NCI-H345 treated with DMSO at 0.1 percent for 48 hours (cell line): Measurements from ENCODE around the gene PARP11.

Experiments used
- DNase-seq: peaks from one replicate; lab custom pipeline; 2025; ENCODE audit not compliant: unreplicated experiment; lab: John Stamatoyannopoulos, UW

Gene PARP11

DNA sequence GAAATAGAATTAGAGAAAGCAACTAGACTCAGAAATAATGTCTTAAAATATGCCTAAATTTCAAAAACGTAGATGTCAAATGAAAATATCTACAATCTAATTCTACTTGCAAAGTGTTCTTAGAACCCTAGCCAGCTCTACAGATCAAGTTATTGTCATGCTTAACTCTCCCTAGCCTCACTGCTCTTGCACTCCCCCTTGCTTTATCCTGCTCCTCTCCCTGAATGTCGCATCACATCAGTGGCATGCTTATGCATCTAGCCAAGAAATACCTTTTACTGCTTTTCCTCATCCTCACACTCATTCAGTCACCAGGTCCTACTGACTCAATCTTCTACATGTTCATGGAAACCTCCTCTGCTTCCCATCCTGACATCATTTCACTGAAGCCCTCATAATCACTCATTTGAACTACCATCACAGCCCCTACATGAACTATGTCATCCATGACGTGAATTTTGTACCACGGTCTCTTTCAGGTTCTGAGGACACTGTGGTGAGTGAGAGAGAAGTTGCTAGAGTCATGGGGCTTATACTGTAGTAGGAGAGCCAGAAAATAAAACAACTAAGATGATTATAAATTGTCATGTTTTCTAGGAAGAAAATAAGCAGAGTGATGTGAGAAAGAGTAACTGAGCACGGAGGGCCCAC, 97.7 kb downstream of the PARP11 start:
- DNase-seq, result no peak

DNA sequence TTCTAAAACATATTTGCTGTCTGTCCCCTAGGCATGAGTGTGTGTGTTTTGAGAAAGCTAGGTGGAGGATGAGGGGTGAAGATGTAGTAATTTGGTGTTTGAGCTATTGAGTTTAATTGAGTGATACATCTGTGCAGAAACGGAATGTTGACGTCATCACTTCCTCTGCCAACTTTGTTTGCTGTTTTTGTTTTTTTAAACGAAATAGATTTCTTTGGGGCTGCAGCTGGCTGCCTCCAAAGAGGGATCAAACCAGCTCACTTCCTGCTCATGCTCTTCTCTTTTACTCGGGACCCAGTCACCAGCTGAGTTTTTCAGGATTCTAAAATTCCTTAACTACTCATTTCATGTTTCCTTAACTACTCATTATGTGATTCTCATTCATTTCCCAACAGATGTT, 100.8 kb downstream of the PARP11 start:
- no peak for DNase-seq

DNA sequence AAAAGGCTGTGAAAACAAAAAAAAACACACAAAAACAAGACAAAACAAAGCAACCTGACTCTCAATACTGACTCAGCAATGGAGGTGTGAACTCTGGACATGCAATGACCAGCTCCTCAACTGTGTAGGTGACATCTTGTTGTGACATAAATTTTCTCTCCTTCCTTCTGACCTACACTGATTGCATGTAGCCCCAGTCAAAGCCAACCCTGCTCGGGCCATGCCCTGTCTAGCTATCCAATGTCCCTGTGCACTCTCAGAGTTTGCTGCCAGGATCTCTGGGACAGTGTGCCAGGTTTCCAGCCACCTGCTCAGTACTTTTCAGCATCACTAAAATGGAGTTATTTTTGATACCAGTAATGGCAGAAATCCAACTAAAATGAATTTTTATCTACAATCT, 101.3 kb downstream of the PARP11 start:
- no peak for DNase-seq

DNA sequence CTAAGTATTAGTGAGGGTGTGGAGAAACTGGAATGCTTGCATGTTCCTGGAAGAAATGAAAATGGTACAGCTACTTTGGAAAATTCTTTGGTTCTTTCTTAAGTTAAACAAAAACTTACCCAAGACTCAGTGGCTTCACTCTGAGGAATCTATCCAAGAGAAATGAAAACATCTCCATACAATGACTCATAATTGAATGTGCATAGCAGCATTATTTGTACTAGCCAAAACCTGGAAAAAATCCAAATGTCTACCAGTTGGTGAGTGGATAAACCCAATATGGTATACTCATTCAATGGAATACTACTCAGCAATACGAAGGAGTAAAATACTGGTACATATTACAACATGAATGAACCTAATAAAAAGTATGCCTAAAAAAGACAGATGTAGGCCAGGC, 102.3 kb downstream of the PARP11 start:
- no peak for DNase-seq

DNA sequence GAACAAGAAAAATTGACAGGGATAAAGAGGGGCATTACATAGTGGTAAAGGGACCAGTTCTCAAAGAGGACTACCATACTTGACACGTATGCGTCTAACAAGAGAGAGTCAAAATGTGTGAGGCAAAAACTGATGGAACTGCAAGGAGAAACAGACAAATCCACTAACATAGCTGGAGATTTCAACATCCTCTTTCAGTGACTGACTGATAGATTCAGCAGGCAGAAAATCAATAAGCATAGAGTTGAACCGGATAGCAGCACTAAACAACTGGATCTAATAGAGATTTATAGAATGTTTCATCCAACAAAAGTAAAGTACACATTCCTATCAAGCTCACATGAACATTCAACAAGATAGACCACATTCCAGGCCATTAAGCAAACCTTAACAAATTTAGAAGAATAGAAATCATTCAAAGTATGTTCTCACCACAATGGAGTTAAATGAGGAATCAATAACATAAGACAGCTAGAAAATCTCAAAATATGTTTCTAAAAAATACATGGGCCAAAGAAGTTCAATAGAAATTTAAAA, 104.2 kb downstream of the PARP11 start:
- no peak for DNase-seq

DNA sequence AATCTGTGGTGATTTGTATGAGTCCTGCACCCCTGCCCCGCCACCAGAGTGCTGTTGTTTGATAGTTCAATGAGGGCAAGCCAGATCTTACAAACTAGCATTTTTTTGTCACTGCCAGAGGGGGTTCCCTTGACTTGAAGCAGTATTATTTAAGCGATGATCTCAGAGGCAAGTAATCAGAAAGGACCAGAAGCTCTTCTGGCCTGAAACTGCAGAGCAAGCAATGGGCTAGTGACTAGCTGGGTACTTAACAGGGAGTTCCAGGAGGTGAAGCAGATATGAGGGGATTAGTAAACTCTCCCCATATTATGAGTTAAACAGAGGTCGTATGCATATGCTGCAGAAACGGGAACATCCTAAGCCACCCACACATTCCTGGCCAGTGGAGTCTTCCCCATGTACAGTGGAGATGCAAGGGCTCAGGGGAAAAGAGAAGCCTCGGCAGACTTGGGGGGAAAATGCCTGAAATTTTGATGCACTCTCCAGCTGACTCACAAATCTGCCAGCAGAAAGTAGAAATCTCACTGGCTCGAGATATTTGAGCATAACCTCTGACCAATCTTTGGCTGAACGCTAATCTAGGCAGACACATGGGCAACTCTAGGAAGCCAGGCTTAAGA, 112.0 kb downstream of the PARP11 start:
- no peak for DNase-seq

DNA sequence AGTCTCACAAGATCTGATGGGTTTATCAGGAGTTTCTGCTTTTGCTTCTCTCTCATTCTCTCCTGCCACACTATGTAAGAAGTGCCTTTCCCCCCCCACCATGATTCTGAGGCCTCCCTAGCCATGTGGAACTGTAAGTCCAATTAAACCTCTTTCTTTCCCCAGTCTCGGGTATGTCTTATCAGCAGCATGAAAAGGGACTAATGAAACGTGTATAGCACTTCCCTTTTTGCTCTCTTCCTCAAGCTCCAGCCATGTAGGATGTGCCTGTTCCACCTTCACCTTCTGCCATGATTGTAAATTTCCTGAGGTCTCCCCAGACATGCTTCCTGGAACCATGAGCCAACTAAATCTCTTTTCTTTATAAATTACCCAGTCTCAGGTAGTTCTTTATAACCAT, 113.3 kb downstream of the PARP11 start:
- no peak for DNase-seq
